Activated CD4-positive, alpha-beta T cell treated with anti-CD3 and anti-CD28 coated beads, Interleukin-2, amount 50 U/mL, for 1 hour (primary cell): ENCODE measurements around the gene TM4SF5.
"Not testable (repeated sequence)": the region's sequence is repeated elsewhere in the genome, so short reads cannot be mapped to it uniquely, and the experiment has no call there.

Experiments used
- DNase-seq: peaks from one replicate; pipeline ENCODE4 v3.0.0-alpha.2; 2020

TM4SF5 gene

DNA sequence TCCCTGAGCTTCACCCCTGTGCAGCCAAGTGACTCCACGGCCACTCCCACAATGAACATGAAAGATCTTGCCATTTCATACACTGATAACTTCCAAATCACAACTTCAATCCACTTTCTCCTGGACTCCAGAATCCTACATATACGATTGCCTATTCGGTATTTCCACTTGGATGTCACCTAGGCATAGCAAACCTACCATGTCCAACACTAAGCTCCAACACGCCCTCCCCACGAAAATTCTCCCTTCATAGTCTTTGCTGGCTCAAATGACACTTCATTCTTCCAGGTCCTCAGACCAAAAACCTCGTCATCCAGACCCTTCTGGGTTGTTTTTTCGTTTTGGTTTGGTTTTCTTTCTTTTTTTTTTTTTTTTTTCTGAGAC lies 19.0 kb downstream of the TM4SF5 start:
- no peak for DNase-seq

DNA sequence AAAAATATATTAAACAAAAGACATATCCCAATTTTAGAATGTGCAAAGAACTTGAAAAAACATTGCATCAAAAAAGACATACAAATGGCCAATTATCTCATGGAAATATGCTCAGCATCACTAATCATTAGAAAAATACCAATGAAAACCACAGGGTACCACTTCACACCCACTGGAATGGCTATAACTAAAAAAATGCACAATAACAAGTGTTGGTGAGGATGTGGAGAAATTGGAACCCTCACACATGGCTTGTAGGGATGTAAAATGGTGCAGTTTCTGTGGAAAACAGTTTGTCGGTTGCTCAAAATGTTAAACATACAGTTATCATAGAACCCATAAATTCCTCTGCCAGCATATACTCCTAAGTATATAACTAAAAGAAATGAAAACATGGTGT lies 23.5 kb downstream of the TM4SF5 start:
- no peak for DNase-seq

DNA sequence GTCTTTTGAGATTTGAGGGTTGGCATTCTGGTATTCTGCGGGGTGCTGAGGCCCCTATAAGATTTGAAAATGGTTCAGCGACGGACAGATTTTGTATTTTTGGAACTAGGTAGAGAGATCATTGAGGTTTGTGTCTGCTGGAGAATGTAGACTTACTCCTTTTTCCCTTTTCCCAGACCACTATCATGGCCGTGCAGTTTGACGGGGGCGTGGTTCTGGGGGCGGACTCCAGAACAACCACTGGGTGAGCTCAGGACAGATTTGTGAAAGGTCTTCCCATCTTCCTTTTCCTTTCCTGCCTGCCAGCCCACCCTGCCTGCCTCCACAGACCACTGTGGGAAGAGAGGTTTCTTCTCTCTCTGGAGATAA lies 24.9 kb downstream of the TM4SF5 start:
- no peak for DNase-seq

DNA sequence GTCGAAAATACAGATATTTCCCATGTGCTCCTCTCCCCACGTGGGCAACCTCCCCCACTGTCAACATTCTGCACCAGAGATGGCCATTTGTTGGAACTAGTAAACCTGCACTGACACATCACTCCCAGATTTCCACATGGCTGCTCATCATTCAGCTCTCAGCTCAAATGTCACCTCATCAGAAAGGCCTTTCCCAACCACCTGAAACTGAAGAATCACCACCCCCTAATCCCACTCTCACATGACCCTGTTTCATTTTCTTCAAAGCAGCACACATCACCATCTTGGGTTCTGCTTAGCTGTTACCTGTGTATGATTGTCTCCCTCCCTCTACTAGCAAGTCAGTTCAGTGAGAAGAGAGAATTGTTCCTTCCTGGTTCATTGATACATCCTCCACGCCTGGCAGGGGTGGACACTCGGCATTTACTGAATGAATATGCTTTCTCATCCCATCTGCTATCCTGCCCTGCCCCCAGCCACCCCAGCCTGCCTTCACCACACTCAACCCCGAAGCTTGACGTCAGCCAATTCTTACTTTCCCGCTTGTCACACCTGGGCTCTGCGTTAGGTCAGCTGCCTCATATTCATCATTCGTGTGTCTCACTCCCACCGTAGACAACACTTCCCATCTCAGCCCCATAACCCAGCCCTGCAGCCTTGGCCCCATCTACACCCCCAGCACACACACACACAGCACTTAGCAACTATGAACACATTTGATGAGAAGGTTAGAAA lies 28.9 kb downstream of the TM4SF5 start:
- DNase-seq = no peak

DNA sequence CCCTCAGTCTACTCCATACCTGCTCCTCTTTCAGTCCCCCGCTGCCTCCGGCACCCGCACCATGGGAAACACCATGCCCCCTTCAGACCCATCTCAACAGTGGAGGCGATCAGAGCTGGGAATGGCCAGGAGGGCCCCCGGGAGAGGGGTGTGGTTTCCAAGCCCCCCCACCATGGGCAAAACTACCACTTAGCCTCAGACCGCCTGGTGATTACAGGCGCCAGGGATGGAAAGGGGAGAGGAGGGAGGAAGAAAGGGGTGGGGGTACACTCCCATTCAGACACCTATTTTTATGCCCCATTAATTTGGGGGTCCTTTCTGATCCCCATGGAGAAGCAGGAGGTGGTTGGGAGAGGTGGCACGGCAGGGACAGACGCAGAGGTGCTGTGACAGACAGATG lies 30.5 kb downstream of the TM4SF5 start, which contains the start of gene C17orf114:
TSS of gene C17orf114 (minus strand) at position 101 of the 400 bp plus-strand sequence.
- DNase-seq = no peak

GRCh38 chr17:4806456-4806776 lies 34.7 kb downstream of the TM4SF5 start:
- no peak for DNase-seq

- DNase-seq = peak; percentile 82
Observed at GRCh38 chr17:4806777-4807604, 35.3 kb downstream of the TM4SF5 start, which contains the start of gene PLD2. TSS of gene PLD2 (plus strand) at chr17:4807152. CDS start at chr17:4807773, 621 bp downstream.

DNA sequence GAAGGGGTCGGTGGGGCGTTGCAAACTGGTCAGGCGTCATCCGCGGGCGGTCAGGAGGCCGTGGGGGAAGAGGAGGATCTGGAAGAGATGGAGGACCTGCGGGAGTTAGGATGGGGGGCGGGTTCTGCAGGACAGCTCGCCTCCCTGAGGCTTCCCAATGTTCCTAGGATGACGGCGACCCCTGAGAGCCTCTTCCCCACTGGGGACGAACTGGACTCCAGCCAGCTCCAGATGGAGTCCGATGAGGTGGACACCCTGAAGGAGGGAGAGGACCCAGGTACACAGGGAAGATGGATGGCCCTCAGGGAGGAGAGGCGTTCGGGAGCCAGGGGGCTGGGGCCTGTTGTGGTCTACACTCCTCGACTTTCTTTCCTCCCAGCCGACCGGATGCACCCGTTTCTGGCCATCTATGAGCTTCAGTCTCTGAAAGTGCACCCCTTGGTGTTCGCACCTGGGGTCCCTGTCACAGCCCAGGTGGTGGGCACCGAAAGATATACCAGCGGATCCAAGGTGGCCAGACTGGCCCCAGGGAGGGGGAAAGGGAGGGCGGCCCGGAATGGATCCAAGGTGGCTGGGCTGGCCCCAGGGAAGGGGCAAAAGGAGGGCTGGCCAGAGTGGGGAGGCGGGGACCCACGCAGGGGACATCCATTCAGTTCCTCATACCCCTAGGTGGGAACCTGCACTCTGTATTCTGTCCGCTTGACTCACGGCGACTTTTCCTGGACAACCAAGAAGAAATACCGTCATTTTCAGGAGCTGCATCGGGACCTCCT lies 36.1 kb downstream of the TM4SF5 start:
- DNase-seq = no peak

DNA sequence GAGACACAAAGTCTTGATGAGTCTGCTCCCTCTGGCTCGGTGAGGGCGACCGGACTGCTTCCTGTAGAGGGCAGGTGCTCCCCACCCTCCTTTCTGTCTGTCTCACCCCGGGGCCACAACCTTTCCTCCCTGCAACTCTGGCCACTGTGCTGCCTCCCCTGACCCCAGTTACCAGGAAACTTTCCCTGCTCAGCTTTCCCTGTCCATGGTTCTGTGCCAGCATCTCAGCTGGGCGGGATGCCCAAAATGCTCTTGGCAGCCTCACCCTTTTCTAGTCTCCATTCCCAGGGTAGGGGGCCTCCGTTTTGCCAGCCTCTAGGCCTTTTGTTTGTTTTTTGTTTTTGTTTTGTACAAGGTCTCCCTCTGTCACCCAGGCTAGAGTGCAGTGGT lies 36.7 kb downstream of the TM4SF5 start:
- DNase-seq = no peak

- DNase-seq = no peak
Observed at GRCh38 chr17:4810696-4811290, 39.1 kb downstream of the TM4SF5 start.

GRCh38 chr17:4811471-4811870 lies 39.8 kb downstream of the TM4SF5 start:
- DNase-seq = no peak

GRCh38 chr17:4812690-4813089 lies 41.0 kb downstream of the TM4SF5 start:
- DNase-seq = no peak

- no peak for DNase-seq
Observed at GRCh38 chr17:4815043-4815675, 43.5 kb downstream of the TM4SF5 start.

- no peak for DNase-seq
Observed at GRCh38 chr17:4816826-4817225, 45.1 kb downstream of the TM4SF5 start.

- DNase-seq = no peak
Observed at GRCh38 chr17:4818276-4818675, 46.6 kb downstream of the TM4SF5 start.

DNA sequence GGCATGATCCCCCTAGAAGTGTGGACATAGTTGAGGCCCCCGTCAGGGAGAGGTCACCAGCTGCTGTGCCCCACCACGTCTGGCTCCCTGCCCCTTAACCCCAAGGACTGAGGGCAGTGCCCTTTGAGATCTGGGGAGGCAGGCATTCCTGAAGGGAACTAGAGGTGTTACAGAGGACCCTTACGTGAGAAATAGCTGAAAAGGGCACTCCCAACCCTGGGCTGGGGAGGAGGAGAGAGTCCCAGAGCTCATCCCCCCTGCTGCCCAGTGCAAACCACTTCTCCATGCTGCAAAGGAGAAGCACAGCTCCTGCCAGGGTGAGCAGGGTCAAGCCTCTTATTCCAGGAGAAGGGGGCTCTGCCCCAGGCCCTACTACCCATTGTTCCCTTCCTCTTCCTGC lies 51.1 kb downstream of the TM4SF5 start:
- DNase-seq = no peak

DNA sequence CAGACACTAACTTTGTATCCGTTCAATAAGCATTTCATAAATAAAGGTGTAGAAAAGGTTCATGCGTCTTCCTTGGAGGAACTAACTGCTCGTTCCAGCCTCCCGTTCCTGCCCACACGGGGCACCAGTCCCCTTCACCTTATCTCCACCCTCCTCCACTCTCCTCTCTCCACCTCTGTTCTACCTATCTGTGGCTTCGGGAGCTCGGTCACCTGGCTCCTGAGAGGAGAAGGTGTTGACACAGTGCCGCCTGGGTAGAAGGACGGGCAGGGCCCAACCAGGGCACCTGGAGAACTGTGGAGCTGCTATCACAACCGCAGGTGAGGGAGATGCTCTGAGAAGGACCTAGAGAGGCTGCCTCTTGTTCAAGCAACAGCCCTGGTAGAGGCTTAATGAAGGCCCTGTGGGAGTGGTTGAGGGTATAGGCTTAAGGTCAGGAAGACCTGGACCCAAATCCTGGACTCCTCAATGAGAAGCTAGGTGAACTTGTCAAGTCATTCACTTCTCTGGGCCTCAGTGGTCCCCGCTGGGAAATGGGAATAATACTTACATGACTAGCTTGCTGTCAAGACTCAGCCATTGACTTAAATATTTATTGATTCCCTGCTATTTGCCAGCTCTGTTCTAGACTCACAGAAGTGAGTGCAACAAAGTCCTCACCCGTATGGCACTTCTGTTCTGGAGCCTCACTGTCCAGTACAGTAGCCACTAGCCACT lies 51.8 kb downstream of the TM4SF5 start:
- DNase-seq = no peak

DNA sequence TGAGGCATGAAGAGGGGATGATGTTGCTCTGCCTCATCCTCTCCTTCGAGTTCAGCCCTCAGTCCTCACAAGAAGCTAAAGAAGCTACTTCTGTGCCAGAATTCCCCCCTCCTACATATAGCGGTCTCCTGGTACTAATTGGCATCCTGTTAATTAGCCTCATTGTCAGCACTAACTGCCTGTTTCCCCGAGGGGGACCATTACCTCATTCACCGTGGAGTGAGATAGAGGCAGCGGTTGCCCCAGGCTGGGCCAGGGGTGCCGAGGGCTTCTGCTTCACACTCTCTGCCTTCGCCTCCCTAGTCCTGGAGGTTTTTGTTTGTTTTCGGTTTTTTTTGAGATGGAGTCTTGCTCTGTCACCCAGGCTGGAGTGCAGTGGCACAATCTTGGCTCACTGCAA lies 55.7 kb downstream of the TM4SF5 start:
- no peak for DNase-seq

GRCh38 chr17:4832829-4833177 lies 61.1 kb downstream of the TM4SF5 start:
- not testable (repeated sequence) for DNase-seq
